Prostate gland (tissue), 2 donors: ENCODE measurements around the gene PTPMT1.

Experiments used
- CTCF ChIP-seq, 4 experiments: fragments of 200-600 bp in 2 of 4; fragments of 450-650 bp in 2 of 4; sonication (generic) in 2 of 4; IDR thresholded peaks; 1 replicate in 3 of 4; 2 replicates in 1 of 4; pipeline ENCODE4 v1.5.1; 2016 to 2019; ENCODE audit warnings: antibody characterized with exemption in 4 of 4, mild to moderate bottlenecking in 2 of 4, moderate library complexity in 2 of 4
- POLR2A ChIP-seq: fragments of 450-650 bp; IDR thresholded peaks from one replicate; pipeline ENCODE4 v1.6.1; 2016; ENCODE audit warnings: antibody characterized with exemption, mild to moderate bottlenecking
- POLR2AphosphoS5 ChIP-seq: sonication (generic); formaldehyde crosslinking; IDR thresholded peaks from one replicate; pipeline ENCODE4 v1.6.1; 2017; ENCODE audit warnings: antibody characterized with exemption

GRCh38 chr11:47617417-47617809, 52.0 kb downstream of the PTPMT1 start:
- TF ChIP-seq CTCF (IDR thresholded peaks at IDR 0.05) (no peak), POLR2A (no peak), POLR2AphosphoS5 (no peak)
